Measurements from ENCODE around the gene DLST.

Gene DLST

DNA sequence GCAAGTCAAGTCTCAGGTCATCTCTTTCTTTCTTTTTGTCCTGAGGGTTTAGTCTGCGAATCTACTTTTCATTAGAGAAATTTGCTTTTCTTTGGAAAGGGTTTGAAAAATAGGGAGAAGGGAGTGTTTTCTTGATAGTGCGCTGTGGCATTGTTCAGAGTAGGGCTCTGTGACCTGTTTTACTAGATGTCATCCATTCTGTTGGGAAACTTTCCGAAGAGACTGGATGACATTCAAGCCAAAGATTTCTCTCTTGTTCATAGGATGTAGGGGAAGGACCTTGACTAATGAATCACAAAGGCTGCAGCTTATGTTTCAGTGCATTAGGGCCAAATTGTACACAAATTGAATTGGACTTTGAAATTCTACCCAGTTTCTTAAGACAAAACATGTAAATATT lies 14.7 kb downstream of the DLST start:
- DNase-seq (ENCODE audit: low read depth in 3 of 3) = no peak

DNA sequence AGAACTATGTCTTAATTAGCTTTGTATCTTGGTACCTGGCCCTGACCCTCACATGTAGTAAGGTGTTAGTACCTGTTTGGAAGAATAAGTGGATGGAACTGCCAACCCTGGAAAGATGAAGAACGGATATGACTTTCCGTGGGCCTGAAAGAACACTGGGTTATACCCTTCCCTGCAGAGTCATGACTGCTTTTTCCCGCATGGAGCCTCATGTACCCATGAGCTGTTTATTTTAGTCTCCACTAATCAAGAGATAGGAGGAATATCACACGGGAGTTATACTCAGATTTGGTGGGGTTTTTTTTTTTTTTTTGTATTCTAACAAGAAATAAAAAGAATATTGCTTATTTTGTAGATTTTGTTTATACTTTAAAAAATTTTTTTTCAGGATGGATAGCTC lies 15.9 kb downstream of the DLST start:
- DNase-seq (ENCODE audit: low read depth in 3 of 3) = no peak

DNA sequence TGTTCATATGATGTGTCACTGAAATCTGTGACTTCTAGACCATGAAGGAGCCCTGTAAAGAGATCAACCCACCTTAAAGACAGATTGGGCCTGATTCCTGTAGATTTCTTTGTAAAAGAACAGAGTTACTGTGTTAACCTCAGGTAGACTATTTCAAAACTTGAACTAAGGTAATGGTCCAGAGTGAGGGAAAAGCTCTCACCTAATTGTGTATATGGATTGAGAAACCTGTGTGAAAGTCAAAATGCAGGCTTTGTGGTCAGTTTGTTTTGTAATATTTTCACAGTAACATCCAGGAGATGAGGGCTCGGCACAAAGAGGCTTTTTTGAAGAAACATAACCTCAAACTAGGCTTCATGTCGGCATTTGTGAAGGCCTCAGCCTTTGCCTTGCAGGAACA lies 16.4 kb downstream of the DLST start:
- no peak for DNase-seq (ENCODE audit: low read depth in 3 of 3)

DNA sequence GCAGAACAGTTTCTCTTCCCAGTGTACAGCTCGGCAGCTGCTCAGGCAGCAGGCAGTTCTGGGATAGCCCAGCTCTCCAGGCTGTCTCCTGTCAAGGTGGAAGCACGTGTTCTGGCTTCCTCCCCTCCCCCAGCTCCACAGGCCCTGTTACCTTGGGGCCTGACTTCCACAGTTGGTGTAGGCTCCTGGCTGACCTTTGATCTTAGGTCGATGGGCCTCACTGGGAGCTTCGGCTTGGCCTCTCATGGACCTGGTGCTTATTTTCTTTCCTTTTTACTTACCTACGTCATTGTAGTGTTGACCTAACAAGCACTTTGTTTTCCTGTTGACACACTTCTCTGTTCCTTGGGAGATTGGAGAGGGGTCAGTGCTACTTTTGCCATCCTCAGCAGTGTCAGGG lies 17.0 kb downstream of the DLST start:
- DNase-seq (ENCODE audit: low read depth in 3 of 3) = no peak

DNA sequence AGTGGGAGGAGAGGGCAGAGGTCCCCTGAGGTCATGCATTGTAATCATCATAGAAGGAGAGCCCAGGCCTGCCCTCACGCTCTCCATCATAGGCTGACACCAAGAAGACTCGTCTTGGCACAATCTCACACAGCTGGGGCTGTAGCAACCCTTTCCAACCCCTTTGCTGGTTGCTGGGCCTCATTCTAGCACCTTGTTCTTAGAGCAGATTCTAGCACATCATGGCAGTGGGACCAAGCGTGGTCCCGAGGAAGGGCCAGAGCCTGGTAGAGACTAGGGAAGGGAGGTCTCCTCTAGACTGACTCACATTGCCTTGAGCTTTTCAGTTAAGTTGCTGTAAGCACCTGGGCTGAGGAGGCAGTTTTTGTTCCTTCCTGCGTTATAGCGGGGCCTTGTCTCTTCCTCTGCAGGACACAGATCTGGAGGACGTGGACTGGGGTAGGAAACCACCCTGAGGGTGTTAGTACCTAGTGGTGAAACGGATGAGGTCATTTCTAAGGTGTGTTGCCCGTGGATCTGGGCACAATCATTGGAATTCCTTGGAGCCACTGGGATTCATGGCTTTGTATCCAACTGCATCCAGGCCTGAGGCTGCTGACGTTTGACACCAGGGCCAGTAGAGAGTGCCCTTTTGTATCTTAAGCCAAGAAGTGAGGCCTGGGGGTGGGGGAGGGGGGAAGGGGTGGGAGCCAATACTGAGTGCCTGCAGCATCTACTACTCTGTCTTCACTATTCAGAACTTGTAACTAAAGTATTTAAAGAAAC lies 21.4 kb downstream of the DLST start:
- DNase-seq (ENCODE audit: low read depth in 3 of 3) = no peak

DNA sequence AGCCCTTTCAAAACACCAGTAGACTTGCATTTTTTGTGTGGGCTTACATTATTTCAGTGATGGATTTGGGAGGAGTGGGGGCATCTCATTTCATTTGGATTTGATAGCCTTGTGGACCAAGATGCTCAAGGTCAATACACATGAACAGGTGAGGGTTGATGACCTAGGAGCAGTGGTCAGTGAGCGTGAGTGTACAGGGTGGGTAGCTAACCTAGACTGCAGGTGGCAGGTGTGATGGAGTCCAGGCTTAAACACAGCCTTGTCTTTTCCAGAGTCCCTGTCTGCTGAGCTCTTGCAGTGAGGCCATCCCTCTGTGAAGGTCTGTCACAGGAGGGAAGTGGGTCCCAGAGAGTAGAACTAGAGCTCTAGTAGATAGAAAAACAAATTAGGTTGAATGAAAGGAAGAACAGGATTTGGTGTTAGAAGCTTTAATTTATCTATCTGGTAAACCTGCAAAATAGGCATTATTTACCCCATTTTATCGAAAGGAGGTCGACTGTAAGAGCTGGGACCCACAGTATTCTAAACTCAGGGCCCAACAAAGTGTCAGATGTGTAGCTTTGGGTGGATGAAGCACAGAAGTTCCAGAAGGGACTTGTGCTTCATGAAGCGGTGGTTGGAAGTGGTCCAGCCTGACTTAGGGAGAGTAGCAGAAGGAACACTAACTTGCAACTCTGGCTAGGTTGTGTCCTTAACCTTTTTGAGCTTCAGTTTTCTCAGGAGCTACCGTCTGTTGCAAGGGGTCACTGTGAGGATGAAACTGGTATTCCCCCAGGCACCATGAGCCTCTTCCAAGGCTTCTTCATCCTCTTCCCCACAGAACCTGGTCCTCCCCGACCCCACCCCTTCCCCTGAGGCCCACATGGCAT lies 23.2 kb downstream of the DLST start:
- no peak for DNase-seq (ENCODE audit: low read depth in 3 of 3)

DNA sequence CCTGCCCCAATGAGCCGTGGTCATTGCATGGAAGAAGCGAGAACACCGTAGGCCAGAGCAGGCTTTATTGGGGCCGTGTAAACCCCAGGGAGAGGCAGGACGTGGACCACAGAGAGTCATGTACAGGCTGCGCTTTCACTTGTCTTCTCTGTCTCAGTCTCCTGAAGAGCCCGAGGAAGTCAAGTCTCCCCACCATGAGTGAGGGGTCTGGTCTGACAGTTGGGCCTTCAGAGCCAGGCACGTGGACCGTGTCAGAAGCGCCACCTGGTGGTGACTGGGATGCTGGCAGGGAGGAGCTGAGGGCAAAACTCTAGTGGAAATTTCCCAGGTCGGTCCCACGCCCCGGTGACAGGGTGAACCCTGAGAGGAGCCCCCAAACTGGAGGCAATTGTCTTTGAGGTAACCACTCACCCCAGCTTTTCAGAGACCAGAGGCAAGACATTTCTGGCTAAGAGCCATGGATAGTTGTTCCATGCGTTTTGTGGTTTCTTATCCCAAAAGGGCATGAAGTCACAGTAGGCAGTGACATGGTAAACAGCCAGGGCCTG lies 24.0 kb downstream of the DLST start:
- DNase-seq (ENCODE audit: low read depth in 3 of 3) = peak; percentile 62 to 78 (median 70)

DNA sequence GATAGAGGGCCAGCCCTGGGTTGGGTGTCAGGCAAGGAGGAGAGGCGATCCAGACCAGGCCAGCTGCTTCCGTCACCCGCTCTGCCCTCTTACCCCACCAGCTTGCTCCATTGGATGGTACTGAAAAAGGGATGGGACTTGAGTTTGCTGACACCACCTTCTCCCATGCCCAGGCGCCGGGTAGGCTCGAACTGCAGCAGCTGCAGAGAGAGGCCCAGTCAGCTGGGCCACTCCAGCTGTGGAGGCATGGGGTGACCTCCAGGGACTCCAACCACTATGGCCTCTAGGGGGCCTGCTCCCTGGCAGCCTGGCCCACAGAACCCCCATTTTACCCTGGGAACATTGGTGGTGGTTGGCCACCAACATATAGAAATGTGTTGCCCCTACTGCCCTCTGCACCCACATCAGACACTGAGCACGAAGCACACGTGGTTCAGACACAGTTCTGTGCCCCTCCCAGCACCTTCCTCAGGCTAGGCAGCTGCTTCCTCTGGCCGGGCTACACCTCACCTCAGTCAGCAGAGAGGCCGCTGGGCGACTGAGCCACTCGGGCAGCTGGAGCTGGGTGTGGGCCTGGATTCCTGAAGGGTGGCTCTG lies 25.3 kb downstream of the DLST start:
- no peak for DNase-seq (ENCODE audit: low read depth in 3 of 3)

DNA sequence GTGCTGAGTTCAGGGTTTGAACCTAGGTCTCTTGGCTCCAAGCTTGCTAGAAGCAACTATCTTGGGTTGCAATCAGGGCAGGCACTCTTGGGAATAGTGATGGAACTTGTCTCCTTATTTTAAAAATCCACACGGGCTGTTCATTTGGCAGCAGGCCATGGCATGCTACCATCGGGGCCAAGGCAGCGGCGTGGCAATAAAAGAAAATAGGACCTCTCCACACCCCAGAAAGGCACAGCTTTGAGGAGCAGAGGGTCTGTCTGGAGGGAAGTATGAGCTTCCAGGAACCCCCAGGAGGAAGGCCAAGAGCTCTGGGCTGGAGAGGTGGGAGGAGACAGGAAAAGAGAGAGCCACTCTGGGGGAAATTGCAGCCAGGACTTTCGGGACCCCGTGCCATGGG lies 26.0 kb downstream of the DLST start:
- no peak for DNase-seq (ENCODE audit: low read depth in 3 of 3)

DNA sequence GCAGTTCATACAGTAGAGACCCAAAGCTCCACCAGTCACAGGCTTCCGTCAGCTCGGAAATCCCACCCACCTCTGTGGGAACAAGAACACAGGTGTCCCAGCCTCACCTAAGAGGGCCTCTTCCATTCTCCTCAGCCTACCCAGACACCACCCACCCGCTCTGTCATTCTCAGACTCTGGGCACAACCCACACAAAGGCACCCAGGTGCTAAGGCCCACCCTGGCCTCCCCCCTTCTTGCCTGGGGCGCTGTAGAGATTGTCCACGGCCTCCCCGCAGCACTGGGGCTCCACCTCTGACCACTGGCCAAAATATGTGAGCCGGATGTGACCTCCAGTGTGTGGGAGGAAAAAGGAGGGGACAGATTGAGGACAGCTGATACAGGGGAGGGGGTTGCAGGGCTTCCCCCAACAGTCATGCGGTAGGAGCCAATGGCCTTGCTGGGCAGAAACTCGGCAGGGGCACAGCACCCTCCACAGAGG lies 27.2 kb downstream of the DLST start:
- DNase-seq (ENCODE audit: low read depth in 3 of 3) = no peak

DNA sequence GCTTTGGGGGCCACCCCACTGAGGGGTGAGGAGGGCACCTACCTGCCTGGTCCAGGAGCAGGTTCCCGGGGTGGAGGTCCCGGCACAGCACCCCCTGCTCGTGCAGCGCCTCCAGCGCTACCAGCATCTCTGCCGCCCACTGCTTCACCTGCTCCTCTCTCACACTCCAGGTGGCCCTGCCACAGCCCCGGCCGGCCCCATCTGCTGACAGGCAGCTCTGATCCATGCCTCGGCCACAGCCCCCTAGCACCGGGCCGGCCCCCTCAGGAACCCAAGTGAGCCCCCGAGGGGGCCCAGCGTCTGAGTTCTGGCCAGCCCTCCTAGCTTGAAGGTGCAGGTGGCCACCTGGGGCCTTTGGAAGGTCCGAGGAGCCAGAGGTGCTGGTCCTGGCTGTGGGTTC lies 27.8 kb downstream of the DLST start:
- no peak for DNase-seq (ENCODE audit: low read depth in 3 of 3)

DNA sequence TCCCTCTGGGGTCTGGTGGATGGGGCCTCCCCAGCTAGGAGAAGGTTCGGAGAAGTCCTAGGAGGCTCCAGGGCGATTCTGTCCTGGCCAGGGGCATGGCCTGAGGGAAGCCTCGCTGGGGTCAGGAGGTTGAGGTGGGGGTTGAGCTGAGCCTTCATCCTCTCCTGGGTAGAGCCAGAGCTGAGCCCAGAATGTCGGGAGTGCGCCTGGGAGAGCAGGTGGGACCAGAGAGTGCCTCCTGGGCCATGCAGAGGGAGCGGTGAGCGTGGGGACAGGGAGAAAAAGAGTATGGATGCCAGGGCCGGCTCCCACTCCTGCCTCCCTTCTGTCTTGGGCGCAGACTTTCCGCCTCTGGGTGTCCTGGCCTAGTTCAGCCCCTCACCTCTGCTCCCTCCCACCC lies 28.2 kb downstream of the DLST start:
- no peak for DNase-seq (ENCODE audit: low read depth in 3 of 3)

DNA sequence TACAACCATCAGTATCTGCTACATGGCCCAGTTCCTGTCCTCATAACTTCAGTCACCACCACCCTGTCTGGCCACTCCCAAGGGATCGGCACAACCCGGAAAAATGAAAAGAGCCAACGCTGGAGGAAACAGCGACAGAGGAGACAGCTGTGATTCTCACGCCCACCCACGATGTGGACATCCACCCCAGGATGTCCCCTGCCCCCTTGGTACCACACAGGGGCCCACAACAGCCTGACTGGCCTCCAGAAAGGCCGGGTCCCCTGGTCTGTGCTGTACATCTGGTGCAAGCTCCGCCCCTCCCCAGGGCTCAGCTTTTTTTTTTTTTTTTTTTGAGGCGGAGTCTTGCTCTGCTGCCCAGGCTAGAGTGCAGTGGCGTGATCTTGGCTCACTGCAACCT lies 28.8 kb downstream of the DLST start:
- DNase-seq (ENCODE audit: low read depth in 3 of 3) = no peak

DNA sequence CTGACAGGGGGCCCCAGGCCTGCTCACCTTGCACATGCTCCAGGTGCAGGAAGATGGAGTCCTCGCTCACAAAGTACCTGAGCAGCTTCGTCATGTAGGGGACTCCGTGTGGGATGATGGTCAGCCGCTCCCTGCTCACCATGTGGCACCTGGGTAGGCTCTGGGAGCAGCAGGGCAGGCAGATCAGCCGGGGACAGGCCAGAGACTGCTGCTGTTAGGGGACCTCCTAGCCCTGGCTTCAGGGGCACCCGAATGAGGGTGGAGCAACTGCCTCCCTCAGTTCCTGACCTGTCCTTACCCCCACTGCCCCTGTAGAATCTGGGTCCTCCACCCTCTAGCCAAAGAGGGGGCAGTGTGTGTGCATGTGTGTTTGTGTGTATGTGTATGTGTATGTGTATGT lies 29.5 kb downstream of the DLST start:
- no peak for DNase-seq (ENCODE audit: low read depth in 3 of 3)

DNA sequence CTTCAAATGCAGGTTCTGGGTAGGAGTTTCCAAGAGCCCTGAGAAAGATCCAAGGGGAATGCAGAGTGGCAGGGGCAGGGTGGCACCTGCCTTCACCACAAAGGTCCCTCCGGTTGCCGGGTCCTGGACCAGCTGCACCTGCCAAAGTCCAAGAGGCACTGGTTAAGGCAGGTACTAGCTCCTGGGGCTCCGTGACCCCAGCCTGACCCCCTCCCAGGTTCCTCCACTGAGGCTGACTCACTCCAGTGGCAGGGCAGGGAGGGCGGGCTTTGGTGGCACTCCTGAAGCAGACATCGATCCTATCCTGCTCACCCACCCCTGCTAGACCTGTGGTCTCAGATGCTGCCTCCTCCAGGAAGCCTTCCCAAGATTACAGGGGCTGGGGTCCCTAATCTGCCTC lies 30.0 kb downstream of the DLST start:
- DNase-seq (ENCODE audit: low read depth in 3 of 3) = no peak

DNA sequence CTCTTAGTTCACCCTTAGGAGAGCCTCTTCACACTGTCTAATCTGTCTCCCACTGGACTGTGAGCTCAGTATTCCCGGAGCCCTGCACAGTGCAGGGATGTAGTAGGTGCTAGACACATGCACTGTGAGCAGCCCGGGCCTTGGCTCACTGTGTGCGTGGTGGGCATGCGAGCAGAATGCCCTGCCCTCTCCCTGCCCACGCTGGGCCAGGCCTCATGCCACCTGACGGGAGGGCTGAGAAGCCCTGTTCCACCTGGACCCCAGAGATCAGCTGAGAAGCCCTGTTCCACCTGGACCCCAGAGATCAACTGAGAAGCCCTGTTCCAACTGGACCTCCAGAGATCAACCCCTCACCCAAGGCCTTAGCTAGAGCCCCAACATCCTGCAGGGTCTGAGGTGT lies 30.4 kb downstream of the DLST start:
- DNase-seq (ENCODE audit: low read depth in 3 of 3) = no peak

DNA sequence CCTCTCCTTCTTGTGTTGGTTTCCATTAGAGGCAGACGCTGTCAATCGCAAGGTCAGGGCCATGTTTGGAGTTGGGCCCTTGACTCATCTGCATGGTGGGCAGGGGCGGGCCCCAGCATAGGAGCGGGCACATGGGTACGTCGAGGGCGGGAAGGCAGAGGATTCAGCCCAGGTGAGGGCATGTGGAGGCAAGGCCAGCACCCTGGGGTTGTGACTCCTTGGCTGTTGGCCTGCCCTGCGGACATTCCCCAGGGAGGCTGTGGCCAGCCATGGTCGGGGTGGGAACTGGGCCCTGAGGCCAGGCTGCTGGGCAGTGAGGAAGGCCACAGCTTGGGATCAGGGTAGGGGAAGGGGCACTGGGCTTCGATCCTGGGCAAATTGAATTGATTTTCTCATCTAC lies 31.1 kb downstream of the DLST start:
- no peak for DNase-seq (ENCODE audit: low read depth in 3 of 3)

DNA sequence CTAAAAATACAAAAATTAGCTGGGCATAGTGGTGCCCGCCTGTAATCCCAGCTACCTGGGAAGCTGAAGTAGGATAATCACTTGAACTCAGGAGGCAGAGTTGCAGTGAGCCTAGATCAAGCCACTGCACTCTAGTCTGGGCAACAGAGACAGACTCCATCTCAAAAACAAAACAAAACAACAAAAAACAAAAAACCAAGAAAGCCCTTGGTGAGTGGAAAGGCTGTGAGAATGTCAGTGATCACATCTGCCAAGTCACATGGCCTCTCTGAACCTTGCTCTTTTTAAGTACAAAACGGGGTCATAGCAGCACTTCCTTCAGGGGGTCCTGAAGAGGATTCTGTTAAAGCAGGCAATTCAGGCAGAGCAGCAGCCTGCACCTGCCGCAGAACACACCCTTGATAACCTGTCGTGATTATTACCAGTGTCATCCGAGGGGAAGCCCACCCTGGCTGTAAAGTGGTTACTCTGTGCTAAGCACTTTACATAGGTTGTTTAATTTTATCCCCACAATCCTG lies 31.7 kb downstream of the DLST start:
- DNase-seq (ENCODE audit: low read depth in 3 of 3) = no peak

DNA sequence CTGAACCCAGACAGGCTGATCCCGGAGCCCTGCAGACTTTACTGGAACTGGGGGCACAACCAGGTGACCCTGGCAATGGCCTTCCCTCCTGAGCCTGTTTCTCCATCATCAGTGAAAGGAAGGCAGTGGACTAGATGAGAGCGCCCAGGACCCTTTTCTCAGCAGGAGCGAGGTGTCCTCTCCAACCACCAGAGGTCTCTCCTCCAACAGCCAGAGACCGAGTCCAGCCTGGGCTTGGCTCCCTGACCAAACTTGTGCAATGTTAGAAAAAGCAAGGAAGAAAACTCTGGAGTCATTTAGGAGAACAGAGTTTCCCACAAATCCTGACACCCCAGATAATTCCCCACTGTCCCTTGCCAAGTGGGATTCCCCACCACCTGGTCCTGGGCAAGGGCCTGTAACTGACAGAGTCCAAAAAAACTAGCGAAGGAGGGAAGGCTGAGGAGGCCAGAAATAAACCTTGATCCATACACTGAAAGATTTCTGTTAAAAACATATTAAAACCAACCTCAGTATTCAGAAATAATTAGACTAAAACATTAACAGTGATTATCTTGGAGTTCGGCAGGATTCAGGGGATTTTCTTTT lies 32.4 kb downstream of the DLST start:
- DNase-seq (ENCODE audit: low read depth in 3 of 3) = no peak

DNA sequence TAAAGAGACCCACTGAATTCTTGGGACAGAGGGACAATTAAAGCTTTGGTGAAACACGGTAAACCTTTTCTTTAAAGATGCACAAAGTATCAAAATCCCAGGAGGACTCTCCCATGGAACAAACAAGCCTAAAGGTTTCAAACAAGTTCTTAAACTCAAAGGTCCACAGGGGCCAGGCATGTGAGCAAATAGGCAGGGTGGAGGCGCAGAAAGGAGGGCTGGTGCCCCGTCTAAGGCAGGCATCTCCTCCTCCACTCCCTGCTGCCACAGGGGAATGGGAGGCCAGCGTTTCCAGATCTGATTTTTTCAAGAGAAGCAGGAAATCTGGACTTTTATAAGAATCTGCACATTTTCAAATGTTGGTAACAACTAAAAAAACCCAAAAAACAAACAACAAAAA lies 33.7 kb downstream of the DLST start:
- DNase-seq (ENCODE audit: low read depth in 3 of 3) = no peak

DNA sequence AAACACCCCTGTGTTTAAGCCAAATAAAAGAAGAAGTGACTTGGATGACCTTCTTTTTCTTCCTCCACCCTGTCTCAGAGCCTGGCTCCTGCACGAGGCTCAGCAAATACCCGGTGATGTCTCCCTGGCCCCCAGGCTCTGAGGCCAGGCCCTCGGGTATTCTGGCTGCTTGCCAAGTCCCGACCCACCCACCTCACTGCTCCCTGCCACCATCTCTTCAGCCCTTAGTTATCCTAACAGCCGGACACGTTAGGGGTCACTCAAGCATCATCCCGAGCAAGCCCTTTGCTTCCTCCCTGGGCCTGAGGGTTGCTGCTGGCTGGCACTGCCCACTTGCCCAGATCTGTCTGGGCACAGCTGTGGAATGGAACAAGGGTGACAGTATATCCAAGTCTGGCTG lies 34.1 kb downstream of the DLST start:
- DNase-seq (ENCODE audit: low read depth in 3 of 3) = no peak

DNA sequence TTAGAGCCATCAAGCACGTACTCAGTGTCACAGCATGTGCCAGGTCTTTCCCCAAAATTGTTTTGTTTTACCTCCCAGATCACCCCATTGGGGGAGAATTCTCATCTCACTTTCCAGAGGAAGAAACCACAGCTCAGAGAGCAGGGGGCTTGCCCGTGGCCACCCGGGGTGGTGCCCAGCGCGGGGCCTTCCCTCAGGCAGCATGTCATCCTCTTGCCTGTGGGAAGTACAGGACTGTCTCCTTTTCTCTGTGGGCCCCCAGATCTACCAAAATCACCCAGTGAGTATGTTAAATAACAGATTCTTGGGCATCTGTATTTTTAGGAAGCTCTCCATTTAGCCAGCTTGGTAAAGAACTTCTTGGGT lies 35.4 kb downstream of the DLST start:
- DNase-seq (ENCODE audit: low read depth in 3 of 3) = no peak
